GM21360 (cell line): Measurements from ENCODE around the gene MFN2.

Experiments used
- ATAC-seq: cut with Tn5 transposase; IDR thresholded peaks from one replicate; pipeline ENCODE4 v1.9.1; 2021; ENCODE audit warnings: mild to moderate bottlenecking, moderate library complexity; ENCODE audit not compliant: unreplicated experiment

The MFN2 gene

GRCh38 chr1:11957897-11958296 is 22.3 kb upstream of the MFN2 start:
- ATAC-seq: no peak

- no peak for ATAC-seq
These were observed 20.0 kb upstream of the MFN2 start for GRCh38 chr1:11960276-11960675.

GRCh38 chr1:11960715-11961114 is 19.5 kb upstream of the MFN2 start:
- no peak for ATAC-seq

- no peak for ATAC-seq
These were observed 19.0 kb upstream of the MFN2 start for GRCh38 chr1:11961230-11961629.

GRCh38 chr1:11963622-11964021 is 16.6 kb upstream of the MFN2 start:
- no peak for ATAC-seq

DNA sequence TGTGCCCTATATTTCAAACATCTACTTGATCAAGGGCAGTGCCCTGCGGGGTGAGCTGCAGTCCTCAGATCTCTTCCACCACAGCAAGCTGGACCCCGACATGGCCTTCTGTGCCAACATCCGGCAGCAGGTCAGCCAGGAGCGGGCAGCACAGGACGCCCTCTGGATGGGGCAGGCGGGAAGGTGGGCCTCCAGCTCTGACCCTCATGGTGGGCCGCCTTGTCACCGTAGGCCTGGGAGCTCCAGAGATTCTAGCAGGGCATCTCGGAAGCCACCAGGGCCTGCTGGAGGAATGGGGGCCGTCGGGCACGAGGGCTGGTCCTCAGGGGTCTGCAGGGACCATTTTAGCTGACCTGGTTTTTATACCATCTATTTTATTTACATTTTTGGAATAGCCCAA is 15.6 kb upstream of the MFN2 start:
- no peak for ATAC-seq

DNA sequence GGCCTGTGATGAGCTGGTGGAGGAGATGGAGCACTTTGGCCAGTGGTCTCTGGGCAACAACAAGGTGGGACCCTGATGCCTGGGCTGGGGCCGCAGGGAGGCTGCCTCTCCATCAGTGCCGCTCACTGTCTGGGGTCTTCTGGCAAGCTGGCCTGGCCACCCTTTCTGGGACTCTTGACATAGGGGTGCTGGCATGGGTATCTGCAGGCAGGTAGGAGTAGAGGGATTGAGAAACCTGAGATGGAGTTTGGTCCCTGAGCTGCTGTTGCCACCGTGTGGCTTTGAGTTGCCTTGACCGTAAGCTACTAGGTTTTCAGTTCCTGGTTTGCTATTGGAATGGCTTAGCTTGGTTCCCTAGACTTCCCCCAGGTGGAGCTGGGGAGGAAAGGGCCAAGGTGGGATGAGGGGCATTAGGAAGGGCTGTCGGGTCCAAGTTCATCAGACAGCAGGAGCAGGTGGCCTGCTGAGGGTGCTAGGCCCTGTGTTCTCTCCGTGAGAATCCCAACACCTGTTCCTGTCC is 13.2 kb upstream of the MFN2 start:
- no peak for ATAC-seq

- no peak for ATAC-seq
These were observed 9.6 kb upstream of the MFN2 start for GRCh38 chr1:11970441-11971185.

GRCh38 chr1:11977625-11978024 is 2.6 kb upstream of the MFN2 start:
- ATAC-seq: no peak

- ATAC-seq: no peak
These were observed 1.9 kb upstream of the MFN2 start for GRCh38 chr1:11978301-11978700.

DNA sequence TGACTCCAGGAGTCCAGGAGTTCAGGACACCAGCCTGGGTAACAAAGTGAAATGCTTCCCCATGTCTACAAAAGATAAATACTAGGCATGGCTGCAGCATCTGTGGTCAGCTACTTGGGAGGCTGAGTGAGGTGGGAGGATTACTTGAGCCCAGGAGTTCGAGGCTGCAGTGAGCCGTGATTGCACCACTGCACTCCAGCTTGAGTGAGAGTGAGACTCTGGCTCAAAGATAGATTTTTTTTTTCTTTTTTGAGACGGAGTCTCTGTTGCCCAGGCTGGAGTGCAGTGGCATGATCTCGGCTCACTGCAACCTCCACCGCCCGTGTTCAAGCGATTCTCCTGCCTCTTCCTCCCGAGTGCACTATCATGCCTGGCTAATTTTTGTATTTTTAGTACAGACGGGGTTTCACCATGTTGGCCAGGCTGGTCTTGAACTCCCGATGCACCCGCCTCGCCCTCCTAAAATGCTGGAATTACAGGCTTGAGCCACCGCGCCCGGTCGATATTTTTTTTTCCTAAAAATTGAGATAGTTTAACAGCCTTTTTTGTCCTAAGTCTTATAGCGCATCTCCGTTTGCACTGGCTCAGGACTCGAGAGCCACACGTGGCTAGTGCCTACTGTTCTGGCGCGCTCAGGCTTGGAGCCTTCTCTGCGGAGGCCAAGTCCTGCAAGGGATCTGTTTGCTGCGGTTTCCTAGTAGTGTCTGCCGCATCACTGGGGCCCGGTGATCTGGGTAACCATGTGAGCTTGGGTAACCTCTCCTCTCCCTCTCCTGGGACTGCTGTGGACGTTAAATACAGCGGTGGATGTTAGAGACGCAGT is 1.0 kb upstream of the MFN2 start:
- ATAC-seq: no peak

GRCh38 chr1:11980676-11980972 is 380 bp downstream of the MFN2 start:
- ATAC-seq: no peak

GRCh38 chr1:11981378-11982009 is 1.2 kb downstream of the MFN2 start:
- no peak for ATAC-seq

- ATAC-seq: no peak
These were observed 1.8 kb downstream of the MFN2 start for GRCh38 chr1:11982010-11982392.

GRCh38 chr1:11984121-11984520 is 3.9 kb downstream of the MFN2 start:
- no peak for ATAC-seq

DNA sequence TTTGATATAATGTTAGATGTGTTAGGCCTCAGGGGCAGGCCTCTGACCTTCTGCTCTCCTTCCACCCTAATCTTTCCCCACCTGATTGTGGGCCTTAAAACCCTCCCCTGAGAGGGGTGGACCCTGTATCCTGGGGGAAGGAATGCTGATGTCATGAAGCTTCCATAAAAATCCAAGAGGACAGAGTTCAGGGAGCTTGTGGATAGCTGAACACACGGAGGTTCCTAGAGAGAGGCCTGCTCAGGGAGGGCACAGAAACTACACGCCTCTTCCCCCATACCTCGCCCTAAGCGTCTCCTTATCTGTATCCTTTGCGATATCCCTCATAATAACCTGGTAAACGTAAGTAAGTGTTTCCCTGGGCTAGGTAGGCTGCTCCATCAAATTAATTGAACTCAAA is 4.3 kb downstream of the MFN2 start:
- no peak for ATAC-seq

- no peak for ATAC-seq
These were observed 4.9 kb downstream of the MFN2 start for GRCh38 chr1:11985171-11985570.

GRCh38 chr1:11985851-11986250 is 5.6 kb downstream of the MFN2 start:
- no peak for ATAC-seq

GRCh38 chr1:11989669-11990068 is 9.4 kb downstream of the MFN2 start:
- ATAC-seq: no peak

- no peak for ATAC-seq
These were observed 10.2 kb downstream of the MFN2 start for GRCh38 chr1:11990303-11991032.

GRCh38 chr1:11991969-11992676 is 11.9 kb downstream of the MFN2 start:
- ATAC-seq: no peak
